ENCODE data around the gene RTL9. TPM values are rescaled to one million over a fixed set of nuclear protein-coding genes. Genes with fewer than 3 reads are reported as not detected.
A peak's percentile ranks its signal among the peaks of the same experiment; 100 is the strongest.

The RTL9 gene
- total RNA-seq, 1 experiment from 2014 or later = not detected

DNA sequence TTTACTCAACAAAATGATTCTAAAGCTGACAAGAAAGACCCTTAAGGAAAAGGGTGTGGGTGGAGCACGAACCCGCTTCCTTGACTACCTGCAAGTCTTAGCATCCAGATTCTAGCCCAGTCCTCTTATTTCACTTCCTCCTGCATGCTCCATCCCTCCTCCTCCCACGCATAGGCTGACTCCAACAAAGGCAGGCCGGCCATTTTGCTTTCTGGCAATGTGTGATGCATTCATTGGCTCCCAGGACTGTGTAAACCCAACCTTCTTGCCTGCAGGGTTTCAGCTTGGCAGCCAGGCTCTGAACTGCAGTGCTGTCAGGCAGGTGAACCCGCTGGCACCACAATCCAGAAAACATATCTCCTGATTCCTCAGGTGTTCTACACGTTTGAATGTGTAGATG is 39.3 kb downstream of the RTL9 start:
- H3K9me3 Mint-ChIP-seq (ENCODE audit: unreplicated experiment) = no peaks in the 10 kb centered on the region
- ChIA-PET CTCF (no interaction called here), POLR2A (interaction anchor here (1.2 to 1.9 kb wide), 8 partner anchors 11 to 237 kb away, joined by 3 to 11 read pairs (median 5); partner anchors contain the start of gene AMMECR1)
- no TSS peak for BruUV-seq (replicated peaks)
- no peak for DNase-seq (ENCODE audit: unreplicated experiment)
- H3K36me3 Mint-ChIP-seq (ENCODE audit: insufficient read depth, unreplicated experiment) = no peaks in the 10 kb centered on the region
- no peak overlapping the region for H3K4me3 Mint-ChIP-seq (ENCODE audit: unreplicated experiment)
- H3K27ac Mint-ChIP-seq (ENCODE audit: low read depth, unreplicated experiment) = peak overlapping the region; percentile 22
- peaks cover 89% of the 10 kb centered on the region for H3K27me3 Mint-ChIP-seq (ENCODE audit: insufficient read depth, unreplicated experiment)
- TF ChIP-seq CTCF (IDR thresholded peaks at IDR 0.05; ENCODE audit: unreplicated experiment) = no peak
- intact Hi-C loops (cut with micrococcal nuclease) = no loop called here
- H3K4me1 Mint-ChIP-seq (ENCODE audit: insufficient read depth, unreplicated experiment) = peaks cover 35% of the 10 kb centered on the region

GRCh38 chrX:110399497-110399896 is 40.8 kb downstream of the RTL9 start:
- Mint-ChIP-seq H3K27ac (ENCODE audit: low read depth, unreplicated experiment) (no peak overlapping the region), H3K4me3 (ENCODE audit: unreplicated experiment) (no peak overlapping the region), H3K36me3 (ENCODE audit: insufficient read depth, unreplicated experiment) (no peaks in the 10 kb centered on the region), H3K4me1 (ENCODE audit: insufficient read depth, unreplicated experiment) (peaks cover 35% of the 10 kb centered on the region), H3K9me3 (ENCODE audit: unreplicated experiment) (no peaks in the 10 kb centered on the region), H3K27me3 (ENCODE audit: insufficient read depth, unreplicated experiment) (peaks cover 90% of the 10 kb centered on the region)
- intact Hi-C loops (cut with micrococcal nuclease) = no loop called here
- BruUV-seq (replicated peaks) = no TSS peak
- ChIA-PET CTCF (no interaction called here), POLR2A (no interaction called here)
- no peak for DNase-seq (ENCODE audit: unreplicated experiment)
- TF ChIP-seq CTCF (IDR thresholded peaks at IDR 0.05; ENCODE audit: unreplicated experiment) = no peak

DNA sequence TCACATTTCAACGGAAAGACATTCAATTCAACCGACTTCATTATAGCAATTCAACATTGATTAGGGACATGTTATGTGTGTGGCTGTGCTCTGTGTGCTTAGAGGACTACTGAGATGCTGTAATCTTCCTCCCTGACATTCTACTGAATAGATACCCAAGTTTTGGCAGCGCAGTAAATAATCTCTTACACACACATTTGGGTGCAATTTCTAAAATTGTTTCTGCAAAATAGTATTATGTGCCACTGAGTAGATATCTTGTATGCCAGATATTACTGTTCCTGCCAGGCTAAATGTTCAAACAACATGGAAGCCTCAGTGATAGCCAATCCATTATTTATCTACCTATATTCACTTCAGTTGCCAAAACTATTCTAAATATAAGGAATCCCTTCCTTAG is 41.3 kb downstream of the RTL9 start:
- DNase-seq (ENCODE audit: unreplicated experiment) = no peak
- Mint-ChIP-seq H3K9me3 (ENCODE audit: unreplicated experiment) (no peaks in the 10 kb centered on the region), H3K27ac (ENCODE audit: low read depth, unreplicated experiment) (no peak overlapping the region), H3K36me3 (ENCODE audit: insufficient read depth, unreplicated experiment) (no peaks in the 10 kb centered on the region), H3K4me1 (ENCODE audit: insufficient read depth, unreplicated experiment) (peaks cover 33% of the 10 kb centered on the region), H3K27me3 (ENCODE audit: insufficient read depth, unreplicated experiment) (peaks cover 94% of the 10 kb centered on the region), H3K4me3 (ENCODE audit: unreplicated experiment) (no peak overlapping the region)
- no TSS peak for BruUV-seq (replicated peaks)
- ChIA-PET POLR2A (no interaction called here), CTCF (interaction anchor here (21.0 kb wide), 1 partner anchor 239 kb away, joined by 432 read pairs; no protein-coding TSS in a partner anchor)
- intact Hi-C loops (cut with micrococcal nuclease) = no loop called here
- TF ChIP-seq CTCF (IDR thresholded peaks at IDR 0.05; ENCODE audit: unreplicated experiment) = no peak

GRCh38 chrX:110401135-110401534 is 42.5 kb downstream of the RTL9 start:
- Mint-ChIP-seq H3K27me3 (ENCODE audit: insufficient read depth, unreplicated experiment) (peaks cover 86% of the 10 kb centered on the region), H3K4me1 (ENCODE audit: insufficient read depth, unreplicated experiment) (peaks cover 24% of the 10 kb centered on the region), H3K27ac (ENCODE audit: low read depth, unreplicated experiment) (no peak overlapping the region), H3K9me3 (ENCODE audit: unreplicated experiment) (no peaks in the 10 kb centered on the region), H3K36me3 (ENCODE audit: insufficient read depth, unreplicated experiment) (no peaks in the 10 kb centered on the region), H3K4me3 (ENCODE audit: unreplicated experiment) (no peak overlapping the region)
- CTCF ChIA-PET = interaction anchor here (0.7 to 21.0 kb wide), 2 partner anchors 11 to 240 kb away, joined by 3 to 432 read pairs; no protein-coding TSS in a partner anchor
- POLR2A ChIA-PET = interaction anchor here (0.6 to 5.5 kb wide), 3 partner anchors 84 to 227 kb away, joined by 3 to 55 read pairs (median 8); partner anchors contain the start of gene AMMECR1
- no peak for TF ChIP-seq CTCF (IDR thresholded peaks at IDR 0.05; ENCODE audit: unreplicated experiment)
- BruUV-seq (replicated peaks) = no TSS peak
- no peak for DNase-seq (ENCODE audit: unreplicated experiment)
- intact Hi-C loops (cut with micrococcal nuclease) = no loop called here
